T-helper 2 cell (primary cell): Measurements from ENCODE around the gene CCBE1.
"Not testable (repeated sequence)": the region's sequence is repeated elsewhere in the genome, so short reads cannot be mapped to it uniquely, and the experiment has no call there.

ENCODE experiments used
- DNase-seq, 5 experiments: peaks; one replicate each; pipeline versions ENCODE4 v3.0.0 to v3.0.0-alpha.2; 2012 to 2022
- total RNA-seq, 2 donors: gene quantifications; one replicate each; lab custom pipeline; 2026; lab: John Stamatoyannopoulos, UW

The CCBE1 gene
- 0 to 0.34 reads per million in 2 donors for total RNA-seq

GRCh38 chr18:59697236-59697932 is at the start of gene CCBE1:
CCBE1 (minus strand) TSS chr18:59697423.
- DNase-seq: peak in 2 of 5 experiments; percentile 13 to 36

- DNase-seq: no peak
Measured at GRCh38 chr18:59744271-59744721, 47.1 kb upstream of the CCBE1 start.

- no peak for DNase-seq
Measured at GRCh38 chr18:59743566-59743965, 46.3 kb upstream of the CCBE1 start.

- DNase-seq: no peak
Measured at GRCh38 chr18:59742325-59743111, 45.3 kb upstream of the CCBE1 start.

- DNase-seq: no peak
Measured at GRCh38 chr18:59740141-59740540, 42.9 kb upstream of the CCBE1 start.

GRCh38 chr18:59737776-59738300 is 40.6 kb upstream of the CCBE1 start:
- no peak for DNase-seq

GRCh38 chr18:59737335-59737734 is 40.1 kb upstream of the CCBE1 start:
- not testable (repeated sequence) for DNase-seq

- DNase-seq: no peak
Measured at GRCh38 chr18:59736061-59736460, 38.8 kb upstream of the CCBE1 start.

- DNase-seq: no peak
Measured at GRCh38 chr18:59735269-59735860, 38.1 kb upstream of the CCBE1 start.

GRCh38 chr18:59733421-59733820 is 36.2 kb upstream of the CCBE1 start:
- no peak for DNase-seq

- no peak for DNase-seq
Measured at GRCh38 chr18:59730896-59731295, 33.7 kb upstream of the CCBE1 start.

- DNase-seq: no peak
Measured at GRCh38 chr18:59729781-59730180, 32.6 kb upstream of the CCBE1 start.

GRCh38 chr18:59728816-59729215 is 31.6 kb upstream of the CCBE1 start:
- no peak for DNase-seq

GRCh38 chr18:59725142-59725541 is 27.9 kb upstream of the CCBE1 start:
- no peak for DNase-seq

- DNase-seq: no peak
Measured at GRCh38 chr18:59724103-59724502, 26.9 kb upstream of the CCBE1 start.

GRCh38 chr18:59721931-59722330 is 24.7 kb upstream of the CCBE1 start:
- no peak for DNase-seq

GRCh38 chr18:59721211-59721610 is 24.0 kb upstream of the CCBE1 start:
- no peak for DNase-seq

- DNase-seq: no peak
Measured at GRCh38 chr18:59719544-59720181, 22.4 kb upstream of the CCBE1 start.

GRCh38 chr18:59718464-59719157 is 21.4 kb upstream of the CCBE1 start:
- no peak for DNase-seq

- peak in 1 of 5 experiments; percentile 6 for DNase-seq
Measured at GRCh38 chr18:59718108-59718463, 20.9 kb upstream of the CCBE1 start.

GRCh38 chr18:59717291-59717690 is 20.1 kb upstream of the CCBE1 start:
- no peak for DNase-seq

GRCh38 chr18:59715966-59716369 is 18.7 kb upstream of the CCBE1 start:
- no peak for DNase-seq
